ENCODE measurements around the gene NEFH. TPM values are rescaled to one million over a fixed set of nuclear protein-coding genes. Genes with fewer than 3 reads are reported as not detected.

NEFH gene
- total RNA-seq, 4 donors from 2014 or later: 0.23 to 3.0 (median 0.53) TPM

DNA sequence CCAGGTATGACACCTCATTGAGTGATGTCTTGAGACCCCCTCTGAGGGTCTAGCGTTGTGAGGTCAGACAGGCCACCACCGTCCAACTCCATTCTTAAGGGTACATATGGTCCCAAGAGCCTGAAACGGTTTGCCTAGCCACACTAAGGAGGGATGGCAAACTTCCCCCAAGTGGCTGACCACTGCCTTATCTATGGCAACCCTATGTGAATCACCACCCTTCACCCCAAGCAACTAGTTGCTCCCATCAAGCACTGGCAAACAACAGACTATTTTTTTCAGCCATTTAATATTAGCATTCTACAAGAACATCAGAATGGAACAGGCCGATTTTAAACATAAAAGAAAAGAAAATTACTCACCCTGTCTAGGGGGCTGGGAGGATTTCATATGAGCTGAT lies 50.7 kb downstream of the NEFH start:
- no peak for TF ChIP-seq POLR2A (IDR thresholded peaks at IDR 0.05)
- TF ChIP-seq, protein P1, sequence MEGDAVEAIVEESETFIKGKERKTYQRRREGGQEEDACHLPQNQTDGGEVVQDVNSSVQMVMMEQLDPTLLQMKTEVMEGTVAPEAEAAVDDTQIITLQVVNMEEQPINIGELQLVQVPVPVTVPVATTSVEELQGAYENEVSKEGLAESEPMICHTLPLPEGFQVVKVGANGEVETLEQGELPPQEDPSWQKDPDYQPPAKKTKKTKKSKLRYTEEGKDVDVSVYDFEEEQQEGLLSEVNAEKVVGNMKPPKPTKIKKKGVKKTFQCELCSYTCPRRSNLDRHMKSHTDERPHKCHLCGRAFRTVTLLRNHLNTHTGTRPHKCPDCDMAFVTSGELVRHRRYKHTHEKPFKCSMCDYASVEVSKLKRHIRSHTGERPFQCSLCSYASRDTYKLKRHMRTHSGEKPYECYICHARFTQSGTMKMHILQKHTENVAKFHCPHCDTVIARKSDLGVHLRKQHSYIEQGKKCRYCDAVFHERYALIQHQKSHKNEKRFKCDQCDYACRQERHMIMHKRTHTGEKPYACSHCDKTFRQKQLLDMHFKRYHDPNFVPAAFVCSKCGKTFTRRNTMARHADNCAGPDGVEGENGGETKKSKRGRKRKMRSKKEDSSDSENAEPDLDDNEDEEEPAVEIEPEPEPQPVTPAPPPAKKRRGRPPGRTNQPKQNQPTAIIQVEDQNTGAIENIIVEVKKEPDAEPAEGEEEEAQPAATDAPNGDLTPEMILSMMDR (IDR thresholded peaks at IDR 0.05): no peak
- intact Hi-C loops (cut with DNase I; ENCODE audit: low total_unique reads): no loop called here
- no peak overlapping the region for H3K4me3 ChIP-seq (ENCODE audit: low read depth, poor library complexity, severe bottlenecking)
- 91 to 98% methylated on average over 4 of the region's 4 CpGs for WGBS, 2 donors
- DNase-seq (ENCODE audit: low spot score in 2 of 2): no peak

DNA sequence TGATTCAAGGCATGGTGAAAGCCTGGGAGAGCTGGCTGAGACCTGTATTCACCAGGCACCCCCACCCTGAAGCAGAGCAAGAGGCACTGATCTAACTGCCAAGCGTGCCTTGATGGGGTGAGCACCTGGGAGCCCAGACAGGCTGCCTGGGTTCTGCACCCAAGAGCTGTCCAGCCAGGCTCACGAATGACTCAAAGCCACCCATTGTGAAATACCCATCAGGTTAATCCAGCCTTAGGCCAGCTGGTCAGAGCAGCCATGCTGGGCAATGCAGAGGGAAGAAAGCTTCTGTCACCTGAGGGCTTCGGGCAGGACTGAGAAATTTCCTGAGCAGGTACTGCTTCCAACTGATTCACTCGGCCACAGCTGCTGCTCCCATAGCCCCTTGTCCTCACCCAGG lies 51.4 kb downstream of the NEFH start:
- intact Hi-C loops (cut with DNase I; ENCODE audit: low total_unique reads): no loop called here

DNA sequence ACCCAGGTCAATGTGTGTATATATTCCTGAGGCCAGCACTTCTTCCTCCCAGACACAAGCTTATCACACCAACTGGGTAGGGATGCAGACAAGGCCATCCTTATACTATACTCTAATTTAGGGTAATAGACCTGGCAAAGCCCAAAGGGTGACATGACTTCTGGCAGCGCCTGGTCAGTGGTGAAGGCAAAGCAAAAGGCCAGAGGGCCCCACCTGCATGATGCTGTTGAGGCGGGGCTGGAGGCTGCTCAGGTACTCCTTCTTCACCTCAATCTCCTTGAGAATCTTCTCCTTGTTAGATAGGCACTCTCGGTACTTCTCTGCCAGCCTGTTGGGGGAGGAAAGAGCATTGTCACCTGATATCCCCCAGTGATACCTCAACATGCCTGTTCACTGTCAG lies 56.4 kb downstream of the NEFH start:
- no peak overlapping the region for H3K4me3 ChIP-seq (ENCODE audit: low read depth, poor library complexity, severe bottlenecking)
- no peak for TF ChIP-seq POLR2A (IDR thresholded peaks at IDR 0.05)
- TF ChIP-seq, protein P1 (IDR thresholded peaks at IDR 0.05): no peak
- no peak for DNase-seq (ENCODE audit: low spot score in 2 of 2)
- WGBS, 2 donors: 100% methylated on average over 3 of the region's 3 CpGs
- intact Hi-C loops (cut with DNase I; ENCODE audit: low total_unique reads): no loop called here

More for the DNA sequence above, 51.4 kb downstream of the NEFH start:
- H3K4me3 ChIP-seq (ENCODE audit: low read depth, poor library complexity, severe bottlenecking): no peak overlapping the region
- DNase-seq (ENCODE audit: low spot score in 2 of 2): no peak
- 84 to 93% methylated on average over 4 of the region's 4 CpGs for WGBS, 2 donors
- TF ChIP-seq POLR2A (IDR thresholded peaks at IDR 0.05): no peak
- TF ChIP-seq, protein P1 (IDR thresholded peaks at IDR 0.05): no peak

DNA sequence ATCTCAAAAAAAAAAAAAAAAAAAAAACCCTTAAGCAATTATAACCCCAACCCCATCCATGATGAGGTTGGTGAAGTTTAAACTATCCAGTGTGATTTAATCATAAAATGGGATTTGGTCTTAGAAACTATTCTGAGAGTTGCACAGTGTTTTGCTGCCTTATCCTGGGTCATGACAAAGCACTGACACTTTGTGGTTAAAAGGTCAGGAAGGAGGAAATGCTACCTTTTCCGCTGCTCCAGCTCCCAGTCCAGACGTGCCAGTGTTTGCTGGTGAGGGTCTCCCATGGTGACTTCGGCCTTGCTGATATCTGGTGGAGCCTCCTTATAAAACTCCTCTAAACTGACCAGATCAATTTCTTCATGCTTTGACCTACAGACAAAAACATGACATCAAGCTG lies 59.1 kb downstream of the NEFH start:
- TF ChIP-seq, protein P1 (IDR thresholded peaks at IDR 0.05): no peak
- TF ChIP-seq POLR2A (IDR thresholded peaks at IDR 0.05): no peak
- no peak for DNase-seq (ENCODE audit: low spot score in 2 of 2)
- 85 to 90% methylated on average over 3 of the region's 3 CpGs for WGBS, 2 donors
- H3K4me3 ChIP-seq (ENCODE audit: low read depth, poor library complexity, severe bottlenecking): no peak overlapping the region
- intact Hi-C loops (cut with DNase I; ENCODE audit: low total_unique reads): no loop called here

Other genes with a start within 250 kb of the NEFH start
- 10 to 100 TPM in 3 of 4 donors, 1 to 10 TPM in 1; 8.9 to 24.1 (median 20.5) TPM for gene RHBDD3, start 212.2 kb upstream of the NEFH start, total RNA-seq
- 100 to 1,000 TPM; 128 to 169 (median 149) TPM for gene EWSR1, start 211.9 kb upstream of the NEFH start, total RNA-seq
- gene GAS2L1, start 173.6 kb upstream of the NEFH start, total RNA-seq: 10 to 100 TPM; 58.0 to 75.0 (median 67.8) TPM
- gene RASL10A, start 164.5 kb upstream of the NEFH start, total RNA-seq: 1 to 10 TPM in 2 of 4 donors, under 1 TPM in 2; 0.17 to 2.9 (median 0.80) TPM
- 10 to 100 TPM; 65.4 to 95.5 (median 79.0) TPM for gene AP1B1, start 91.6 kb upstream of the NEFH start, total RNA-seq
- gene RFPL1, start 41.6 kb upstream of the NEFH start, total RNA-seq: not detected
- gene THOC5, start 73.5 kb downstream of the NEFH start, total RNA-seq: 10 to 100 TPM; 14.2 to 30.5 (median 23.3) TPM
- gene NIPSNAP1, start 100.9 kb downstream of the NEFH start, total RNA-seq: 10 to 100 TPM; 19.8 to 23.7 (median 21.8) TPM
- gene NF2, start 123.4 kb downstream of the NEFH start, total RNA-seq: 10 to 100 TPM; 16.7 to 32.0 (median 25.2) TPM
- gene CABP7, start 239.8 kb downstream of the NEFH start, total RNA-seq: not detected

All from lower leg skin (tissue), 4 donors.